OCI-LY1 (cell line): Measurements from ENCODE around the gene SPRN.
A peak's percentile ranks its signal among the peaks of the same experiment; 100 is the strongest.

Experiments
- H2AFZ ChIP-seq: fragments of 200-600 bp; sonication (generic), shearing (Covaris generic); 2 replicates; pipeline ENCODE4 v1.6.0; 2014; ENCODE audit warnings: antibody characterized with exemption, mild to moderate bottlenecking, low read length
- H3F3A ChIP-seq: fragments of 200-600 bp; sonication (generic), shearing (Covaris generic); 2 replicates; pipeline ENCODE4 v1.6.0; 2014; ENCODE audit warnings: mild to moderate bottlenecking, antibody characterized with exemption, low read length, moderate library complexity; ENCODE audit not compliant: insufficient read depth
- H3K27ac ChIP-seq: fragments of 200-600 bp; sonication (generic); 2 replicates; pipeline ENCODE4 v1.5.1; 2014; ENCODE audit warnings: low read length, mixed run types, mild to moderate bottlenecking, low read depth; ENCODE audit not compliant: poor library complexity, severe bottlenecking
- H3K27me3 ChIP-seq: fragments of 200-600 bp; sonication (generic); 2 replicates; pipeline ENCODE4 v1.6.0; 2014; ENCODE audit warnings: antibody characterized with exemption, mild to moderate bottlenecking, low read length, moderate library complexity; ENCODE audit not compliant: insufficient read depth
- H3K36me3 ChIP-seq: fragments of 200-600 bp; sonication (generic); 2 replicates; pipeline ENCODE4 v1.6.1; 2014; ENCODE audit warnings: mild to moderate bottlenecking, antibody characterized with exemption, low read length, moderate library complexity, mixed read lengths; ENCODE audit not compliant: insufficient read depth
- H3K4me1 ChIP-seq: fragments of 200-600 bp; sonication (generic); 2 replicates; pipeline ENCODE4 v1.5.1; 2014; ENCODE audit warnings: mild to moderate bottlenecking, low read length, moderate library complexity; ENCODE audit not compliant: insufficient read depth, severe bottlenecking
- H3K4me2 ChIP-seq: fragments of 200-600 bp; sonication (generic), shearing (Covaris generic); 2 replicates; pipeline ENCODE4 v1.6.1; 2014; ENCODE audit warnings: low read length
- H3K4me3 ChIP-seq: fragments of 200-600 bp; sonication (generic); 2 replicates; pipeline ENCODE4 v1.5.1; 2014; ENCODE audit warnings: low read length, low read depth, mild to moderate bottlenecking, mixed read lengths; ENCODE audit not compliant: poor library complexity, severe bottlenecking
- H3K79me2 ChIP-seq: fragments of 200-600 bp; shearing (Covaris generic); 2 replicates; pipeline ENCODE4 v1.6.1; 2016; ENCODE audit warnings: mixed run types, low read length, mixed read lengths; ENCODE audit not compliant: insufficient read depth
- H3K9ac ChIP-seq: fragments of 200-600 bp; sonication (generic), shearing (Covaris generic); 2 replicates; pipeline ENCODE4 v1.6.1; 2014; ENCODE audit warnings: mild to moderate bottlenecking, low read length, mixed read lengths
- H3K9me2 ChIP-seq: fragments of 200-600 bp; sonication (generic), shearing (Covaris generic); 2 replicates; pipeline ENCODE4 v1.6.1; 2014; ENCODE audit warnings: low read depth, mild to moderate bottlenecking, low read length, mixed read lengths
- H3K9me3 ChIP-seq: fragments of 200-600 bp; shearing (Covaris generic); 2 replicates; pipeline ENCODE4 v1.6.1; 2014; ENCODE audit warnings: low read length, mixed read lengths
- H4K20me1 ChIP-seq: fragments of 200-600 bp; sonication (generic), shearing (Covaris generic); 2 replicates; pipeline ENCODE4 v1.6.0; 2016; ENCODE audit warnings: mild to moderate bottlenecking, low read length; ENCODE audit not compliant: insufficient read depth
- EZH2 ChIP-seq: fragments of 200-600 bp; sonication (generic), shearing (Covaris generic); IDR thresholded peaks from 2 replicates; pipeline ENCODE4 v1.8.0; 2017; ENCODE audit warnings: borderline replicate concordance, mixed run types, mild to moderate bottlenecking, antibody characterized with exemption, low read length, moderate library complexity, mixed read lengths
- TF ChIP-seq, protein P1 (sequence below): fragments of 200-600 bp; sonication (generic), shearing (Covaris generic); IDR thresholded peaks from 2 replicates; pipeline ENCODE4 v1.5.1; 2017; ENCODE audit warnings: mild to moderate bottlenecking, antibody characterized with exemption, low read length, moderate library complexity, mixed read lengths

SPRN gene

DNA sequence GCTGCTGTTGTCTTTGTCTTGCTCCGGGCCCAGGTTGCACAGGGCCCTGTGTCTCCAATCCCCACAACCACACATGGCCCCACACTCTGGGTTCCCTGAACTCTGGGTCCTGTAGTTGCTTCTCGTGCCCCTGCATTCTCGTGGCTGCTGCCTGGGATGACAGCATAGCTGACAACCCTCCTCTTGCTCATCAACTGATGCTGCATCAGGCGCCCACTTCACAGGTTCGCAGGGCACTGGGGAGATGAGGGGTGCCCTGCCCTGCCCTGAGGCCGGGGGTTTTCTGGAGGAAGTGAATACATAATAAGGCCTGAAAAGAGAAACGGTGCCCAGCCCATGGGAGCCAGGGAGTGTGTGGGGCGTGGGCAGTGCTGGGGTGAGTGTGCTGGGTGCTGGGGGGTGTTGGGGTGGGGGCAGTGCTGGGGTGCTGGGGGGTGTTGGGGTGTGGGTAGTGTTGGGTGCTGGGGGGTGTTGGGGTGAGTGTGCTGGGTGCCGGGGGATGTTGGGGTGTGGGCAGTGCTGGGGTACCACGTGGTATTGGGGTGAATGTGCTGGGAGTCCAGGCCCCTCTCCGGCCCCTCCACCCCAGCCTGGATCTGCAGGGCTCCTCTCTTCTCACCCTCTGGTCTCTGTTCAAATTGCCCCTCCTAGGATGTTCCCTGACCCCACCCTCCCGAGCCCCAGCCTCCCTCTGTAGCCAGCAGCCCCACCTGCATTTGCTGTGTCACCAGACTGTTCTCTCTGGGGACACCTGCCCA lies 32.5 kb downstream of the SPRN start:
- H3K4me1 ChIP-seq = peaks cover 53% of the 10 kb centered on the region
- H3K79me2 ChIP-seq = peaks cover 12% of the 10 kb centered on the region
- H3K27ac ChIP-seq = no peak overlapping the region
- H3F3A ChIP-seq = no peaks in the 10 kb centered on the region
- no peak overlapping the region for H2AFZ ChIP-seq
- no peaks in the 10 kb centered on the region for H3K9me2 ChIP-seq
- no peaks in the 10 kb centered on the region for H4K20me1 ChIP-seq
- H3K9ac ChIP-seq = no peak overlapping the region
- no peak for TF ChIP-seq EZH2
- TF ChIP-seq, protein P1, sequence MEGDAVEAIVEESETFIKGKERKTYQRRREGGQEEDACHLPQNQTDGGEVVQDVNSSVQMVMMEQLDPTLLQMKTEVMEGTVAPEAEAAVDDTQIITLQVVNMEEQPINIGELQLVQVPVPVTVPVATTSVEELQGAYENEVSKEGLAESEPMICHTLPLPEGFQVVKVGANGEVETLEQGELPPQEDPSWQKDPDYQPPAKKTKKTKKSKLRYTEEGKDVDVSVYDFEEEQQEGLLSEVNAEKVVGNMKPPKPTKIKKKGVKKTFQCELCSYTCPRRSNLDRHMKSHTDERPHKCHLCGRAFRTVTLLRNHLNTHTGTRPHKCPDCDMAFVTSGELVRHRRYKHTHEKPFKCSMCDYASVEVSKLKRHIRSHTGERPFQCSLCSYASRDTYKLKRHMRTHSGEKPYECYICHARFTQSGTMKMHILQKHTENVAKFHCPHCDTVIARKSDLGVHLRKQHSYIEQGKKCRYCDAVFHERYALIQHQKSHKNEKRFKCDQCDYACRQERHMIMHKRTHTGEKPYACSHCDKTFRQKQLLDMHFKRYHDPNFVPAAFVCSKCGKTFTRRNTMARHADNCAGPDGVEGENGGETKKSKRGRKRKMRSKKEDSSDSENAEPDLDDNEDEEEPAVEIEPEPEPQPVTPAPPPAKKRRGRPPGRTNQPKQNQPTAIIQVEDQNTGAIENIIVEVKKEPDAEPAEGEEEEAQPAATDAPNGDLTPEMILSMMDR = no peak
- H3K9me3 ChIP-seq = no peaks in the 10 kb centered on the region
- no peaks in the 10 kb centered on the region for H3K27me3 ChIP-seq
- H3K36me3 ChIP-seq = peaks cover 11% of the 10 kb centered on the region
- H3K4me3 ChIP-seq = no peak overlapping the region
- H3K4me2 ChIP-seq = no peak overlapping the region

DNA sequence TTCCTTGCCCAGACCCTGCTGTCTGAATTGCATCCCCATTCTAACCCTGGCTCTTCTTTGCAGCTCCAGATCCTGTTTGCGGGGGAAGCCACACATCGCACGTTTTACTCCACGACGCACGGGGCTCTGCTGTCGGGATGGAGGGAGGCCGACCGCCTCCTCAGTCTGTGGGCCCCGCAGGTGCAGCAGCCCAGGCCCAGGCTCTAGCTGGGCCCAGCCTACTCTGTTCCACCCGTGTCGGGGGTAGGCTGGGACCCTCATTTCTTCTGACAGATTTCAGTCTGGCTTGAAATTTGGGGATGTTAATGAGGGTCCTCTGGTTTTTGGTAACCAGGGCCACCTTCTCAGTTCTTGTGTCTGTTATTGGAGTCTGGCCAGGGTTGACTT lies 33.2 kb downstream of the SPRN start:
- Histone ChIP-seq H3K4me2 (no peak overlapping the region), H3K36me3 (peaks cover 8% of the 10 kb centered on the region), H3K27me3 (no peaks in the 10 kb centered on the region), H3K79me2 (peaks cover 12% of the 10 kb centered on the region), H3K4me3 (no peak overlapping the region), H2AFZ (no peak overlapping the region), H3K9ac (no peak overlapping the region), H4K20me1 (no peaks in the 10 kb centered on the region), H3K9me2 (no peaks in the 10 kb centered on the region), H3F3A (no peaks in the 10 kb centered on the region), H3K9me3 (no peaks in the 10 kb centered on the region), H3K27ac (no peak overlapping the region), H3K4me1 (peaks cover 53% of the 10 kb centered on the region)
- TF ChIP-seq, protein P1 = no peak
- TF ChIP-seq EZH2 = no peak

DNA sequence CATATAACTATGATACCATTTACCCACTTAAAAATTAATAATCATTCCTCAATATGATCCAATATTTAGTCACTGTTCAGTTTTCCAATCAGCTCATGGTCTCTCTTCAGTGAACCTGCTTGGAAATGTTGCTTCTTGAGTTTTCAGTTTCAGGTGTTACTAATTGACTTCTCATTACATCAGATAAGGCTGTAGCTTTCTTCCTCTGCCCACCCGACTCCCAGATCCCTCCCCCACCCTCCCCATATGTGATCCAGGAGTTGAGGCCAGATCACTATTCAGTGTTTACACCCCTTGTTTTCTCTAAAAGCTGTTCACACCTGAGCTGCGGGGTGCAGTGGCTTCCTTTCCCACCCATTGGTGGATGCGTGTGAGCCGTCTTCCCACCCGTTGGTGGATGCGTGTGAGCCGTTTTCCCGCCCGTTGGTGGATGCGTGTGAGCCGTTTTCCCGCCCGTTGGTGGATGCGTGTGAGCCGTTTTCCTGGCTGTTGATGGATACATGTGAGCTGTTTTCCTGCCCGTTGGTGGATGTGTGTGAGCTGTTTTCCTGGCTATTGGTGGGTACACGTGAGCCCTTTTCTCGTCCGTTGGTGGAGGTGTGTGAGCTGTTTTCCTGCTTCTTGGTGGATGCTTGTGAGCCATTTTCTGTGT lies 33.7 kb downstream of the SPRN start:
- TF ChIP-seq EZH2 = no peak
- TF ChIP-seq, protein P1 = no peak
- Histone ChIP-seq H2AFZ (no peak overlapping the region), H3K4me2 (peak overlapping the region; percentile 88; the same call in 1 of the 2 replicates), H3K79me2 (peaks cover 11% of the 10 kb centered on the region), H3K4me3 (peak overlapping the region; percentile 67), H3K36me3 (peaks cover 3% of the 10 kb centered on the region), H3K9me3 (no peaks in the 10 kb centered on the region), H3K27me3 (no peaks in the 10 kb centered on the region), H3K9ac (no peak overlapping the region), H3K9me2 (no peaks in the 10 kb centered on the region), H3K27ac (peak overlapping the region; percentile 93), H3F3A (no peaks in the 10 kb centered on the region), H4K20me1 (no peaks in the 10 kb centered on the region), H3K4me1 (peaks cover 53% of the 10 kb centered on the region)
